GM23338 (cell line): Measurements from ENCODE around the gene ENOX2. TPM values are rescaled to one million over a fixed set of nuclear protein-coding genes. Genes with fewer than 3 reads are reported as not detected.

Source experiments
- ATAC-seq: fragments of 200-7000 bp; cut with Tn5 transposase; 3 replicates; pipeline ENCODE4 v1.9.1; 2020
- DNase-seq: peaks from one replicate; pipeline ENCODE4 v3.0.0-alpha.2; 2015; ENCODE audit warnings: low spot score
- H2AFZ ChIP-seq: fragments of 200-600 bp; sonication (generic); 2 replicates; pipeline ENCODE4 v1.8.0; 2016; ENCODE audit warnings: antibody characterized with exemption, mild to moderate bottlenecking, moderate library complexity
- H3F3A ChIP-seq: fragments of 200-600 bp; sonication (generic); replicated peaks from 2 replicates; pipeline ENCODE4 v1.8.0; 2017; ENCODE audit warnings: antibody characterized with exemption, mixed run types, low read depth
- H3K27ac ChIP-seq: fragments of 200-600 bp; sonication (generic); 2 replicates; pipeline ENCODE4 v1.6.1; 2016; ENCODE audit warnings: low read depth
- H3K27me3 ChIP-seq: fragments of 200-600 bp; sonication (generic); 2 replicates; pipeline ENCODE4 v1.8.0; 2016; ENCODE audit warnings: mild to moderate bottlenecking, mixed run types, moderate library complexity; ENCODE audit not compliant: insufficient read depth
- H3K36me3 ChIP-seq: fragments of 200-600 bp; sonication (generic); 2 replicates; pipeline ENCODE4 v1.8.0; 2016; ENCODE audit warnings: mild to moderate bottlenecking; ENCODE audit not compliant: insufficient read depth
- H3K4me1 ChIP-seq: fragments of 200-600 bp; sonication (generic); 2 replicates; pipeline ENCODE4 v1.8.0; 2016; ENCODE audit warnings: mild to moderate bottlenecking, moderate library complexity; ENCODE audit not compliant: insufficient read depth
- H3K4me2 ChIP-seq: fragments of 200-600 bp; sonication (generic); 2 replicates; pipeline ENCODE4 v1.7.1; 2017; ENCODE audit warnings: mixed run types
- H3K4me3 ChIP-seq: fragments of 200-600 bp; sonication (generic); 2 replicates; pipeline ENCODE4 v1.6.1; 2016; ENCODE audit warnings: mixed run types
- H3K79me2 ChIP-seq: fragments of 200-600 bp; sonication (generic); replicated peaks from 2 replicates; pipeline ENCODE4 v1.8.0; 2017; ENCODE audit warnings: mild to moderate bottlenecking; ENCODE audit not compliant: insufficient read depth
- H3K9me2 ChIP-seq: fragments of 200-600 bp; sonication (generic); 2 replicates; pipeline ENCODE4 v1.8.0; 2017; ENCODE audit not compliant: insufficient read depth
- H4K20me1 ChIP-seq: fragments of 200-600 bp; sonication (generic); replicated peaks from 2 replicates; pipeline ENCODE4 v1.8.0; 2017; ENCODE audit warnings: mild to moderate bottlenecking; ENCODE audit not compliant: insufficient read depth
- H3K27ac Mint-ChIP-seq: 2 replicates; pipeline ENCODE4 v1.8.0; 2020; ENCODE audit warnings: inconsistent platforms, mild to moderate bottlenecking, moderate library complexity, mixed read lengths
- H3K27me3 Mint-ChIP-seq: 3 replicates; pipeline ENCODE4 v1.8.0; 2022; ENCODE audit warnings: low read depth, mild to moderate bottlenecking, moderate library complexity, mixed read lengths, inconsistent platforms; ENCODE audit not compliant: insufficient read depth, poor library complexity
- H3K36me3 Mint-ChIP-seq: 3 replicates; pipeline ENCODE4 v1.8.0; 2021; ENCODE audit warnings: low read depth, mild to moderate bottlenecking, inconsistent platforms, moderate library complexity, mixed read lengths
- H3K4me1 Mint-ChIP-seq: 3 replicates; pipeline ENCODE4 v1.8.0; 2020; ENCODE audit warnings: mild to moderate bottlenecking, inconsistent platforms, mixed read lengths
- H3K4me3 Mint-ChIP-seq: 3 replicates; pipeline ENCODE4 v1.8.0; 2021; ENCODE audit warnings: moderate library complexity, mild to moderate bottlenecking, inconsistent platforms, mixed read lengths
- H3K9me3 Mint-ChIP-seq: 3 replicates; pipeline ENCODE4 v1.8.0; 2020; ENCODE audit warnings: moderate library complexity, mild to moderate bottlenecking, inconsistent platforms, mixed read lengths
- CREB1 ChIP-seq: fragments of 250-450 bp; sonication (Bioruptor Pico); IDR thresholded peaks from 2 replicates; pipeline ENCODE4 v1.5.0; 2020; ENCODE audit warnings: low read depth, mild to moderate bottlenecking, moderate library complexity
- ETS1 ChIP-seq: IDR thresholded peaks from 2 replicates; pipeline ENCODE4 v1.6.1; 2016; ENCODE audit warnings: antibody characterized with exemption
- EZH2 ChIP-seq: fragments of 200-600 bp; sonication (generic); IDR thresholded peaks from one replicate; pipeline ENCODE4 v1.8.0; 2017; ENCODE audit warnings: antibody characterized with exemption, mild to moderate bottlenecking, low read depth; ENCODE audit not compliant: unreplicated experiment
- EZH2phosphoT487 ChIP-seq: fragments of 200-600 bp; sonication (generic); IDR thresholded peaks from one replicate; pipeline ENCODE4 v1.8.1; 2018; ENCODE audit warnings: antibody characterized with exemption; ENCODE audit not compliant: unreplicated experiment
- JUNB ChIP-seq: IDR thresholded peaks from one replicate; pipeline ENCODE4 v1.6.1; 2016; ENCODE audit warnings: antibody characterized with exemption; ENCODE audit not compliant: unreplicated experiment
- NANOG ChIP-seq: IDR thresholded peaks from 2 replicates; pipeline ENCODE4 v1.6.1; 2016; ENCODE audit warnings: antibody characterized with exemption, borderline replicate concordance
- POLR2AphosphoS5 ChIP-seq: IDR thresholded peaks from 2 replicates; pipeline ENCODE4 v1.6.1; 2016; ENCODE audit warnings: antibody characterized with exemption, low read depth
- REST ChIP-seq: IDR thresholded peaks from one replicate; pipeline ENCODE4 v1.6.1; 2018; ENCODE audit warnings: antibody characterized with exemption; ENCODE audit not compliant: unreplicated experiment
- STAT1 ChIP-seq: IDR thresholded peaks from one replicate; pipeline ENCODE4 v1.6.1; 2016; ENCODE audit warnings: antibody characterized with exemption; ENCODE audit not compliant: unreplicated experiment
- ZNF114 ChIP-seq: fragments of 250-450 bp; sonication (Bioruptor Pico); IDR thresholded peaks from 2 replicates; pipeline ENCODE4 v1.5.0; 2020; ENCODE audit warnings: mild to moderate bottlenecking, moderate library complexity
- ZNF331 ChIP-seq: fragments of 250-450 bp; sonication (Bioruptor Pico); IDR thresholded peaks from 2 replicates; pipeline ENCODE4 v1.5.0; 2020; ENCODE audit warnings: low read depth, mild to moderate bottlenecking, moderate library complexity
- ZNF462 ChIP-seq: fragments of 250-450 bp; sonication (Bioruptor Pico); IDR thresholded peaks from 2 replicates; pipeline ENCODE4 v1.5.0; 2020; ENCODE audit warnings: mild to moderate bottlenecking, moderate library complexity
- polyA plus RNA-seq: library from polyadenylated mRNA; unstranded; fragments of >200 nt; fragmentation: Nextera tagmentation; extraction: Ambion mirVana; gene quantifications from 2 replicates; pipeline ENCODE4 v1.2.1, GENCODE V29; 2016
- total RNA-seq: library from RNA; depleted of rRNA; stranded (reverse); fragments of >200 nt; shearing (Covaris generic); gene quantifications from 2 replicates; pipeline ENCODE4 v1.2.3, GENCODE V29; 2014

Gene ENOX2
- total and polyA plus RNA-seq, 2 experiments from 2014 or later = 9.6 to 11.2 TPM

- no peak overlapping the region for H3K4me2 ChIP-seq
- no peak for DNase-seq
- no peaks in the 10 kb centered on the region for H3K79me2 ChIP-seq
- no peaks in the 10 kb centered on the region for H3F3A ChIP-seq
- no peaks in the 10 kb centered on the region for H3K4me1 ChIP-seq
- H3K27me3 ChIP-seq = no peaks in the 10 kb centered on the region
- no peaks in the 10 kb centered on the region for H4K20me1 ChIP-seq
- TF ChIP-seq CREB1 (CRISPR knock-in tag) = no peak
- no peak for TF ChIP-seq POLR2AphosphoS5
- no peak for TF ChIP-seq ZNF331 (CRISPR knock-in tag)
- TF ChIP-seq EZH2phosphoT487 = no peak
- no peak for TF ChIP-seq ZNF114 (CRISPR knock-in tag)
- no peak for TF ChIP-seq EZH2
- TF ChIP-seq REST = no peak
- no peak for TF ChIP-seq STAT1
- TF ChIP-seq JUNB = no peak
- TF ChIP-seq ETS1 = no peak
- TF ChIP-seq ZNF462 (CRISPR knock-in tag) = no peak
- no peak for TF ChIP-seq NANOG
- no peaks in the 10 kb centered on the region for H3K36me3 Mint-ChIP-seq
- H3K27me3 Mint-ChIP-seq = no peaks in the 10 kb centered on the region
- H3K27ac Mint-ChIP-seq = no peak overlapping the region; the same call in 1 of the 2 replicates
- no peak overlapping the region for H2AFZ ChIP-seq
- no peaks in the 10 kb centered on the region for H3K4me1 Mint-ChIP-seq
- no peaks in the 10 kb centered on the region for H3K9me3 Mint-ChIP-seq
- H3K27ac ChIP-seq = no peak overlapping the region
- ATAC-seq = no peak
- no peak overlapping the region for H3K4me3 ChIP-seq
- H3K4me3 Mint-ChIP-seq = no peak overlapping the region
- no peaks in the 10 kb centered on the region for H3K36me3 ChIP-seq
- H3K9me2 ChIP-seq = no peaks in the 10 kb centered on the region
Observed at GRCh38 chrX:130799393-130799792, 103.6 kb downstream of the ENOX2 start.
